ENCODE results near the gene DNAH17.

GRCh38 chr17:78497115-78497540 lies 80.1 kb downstream of the DNAH17 start:
- TF ChIP-seq, protein P1, sequence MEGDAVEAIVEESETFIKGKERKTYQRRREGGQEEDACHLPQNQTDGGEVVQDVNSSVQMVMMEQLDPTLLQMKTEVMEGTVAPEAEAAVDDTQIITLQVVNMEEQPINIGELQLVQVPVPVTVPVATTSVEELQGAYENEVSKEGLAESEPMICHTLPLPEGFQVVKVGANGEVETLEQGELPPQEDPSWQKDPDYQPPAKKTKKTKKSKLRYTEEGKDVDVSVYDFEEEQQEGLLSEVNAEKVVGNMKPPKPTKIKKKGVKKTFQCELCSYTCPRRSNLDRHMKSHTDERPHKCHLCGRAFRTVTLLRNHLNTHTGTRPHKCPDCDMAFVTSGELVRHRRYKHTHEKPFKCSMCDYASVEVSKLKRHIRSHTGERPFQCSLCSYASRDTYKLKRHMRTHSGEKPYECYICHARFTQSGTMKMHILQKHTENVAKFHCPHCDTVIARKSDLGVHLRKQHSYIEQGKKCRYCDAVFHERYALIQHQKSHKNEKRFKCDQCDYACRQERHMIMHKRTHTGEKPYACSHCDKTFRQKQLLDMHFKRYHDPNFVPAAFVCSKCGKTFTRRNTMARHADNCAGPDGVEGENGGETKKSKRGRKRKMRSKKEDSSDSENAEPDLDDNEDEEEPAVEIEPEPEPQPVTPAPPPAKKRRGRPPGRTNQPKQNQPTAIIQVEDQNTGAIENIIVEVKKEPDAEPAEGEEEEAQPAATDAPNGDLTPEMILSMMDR (IDR thresholded peaks at IDR 0.05): peak; percentile 75
- no peak for TF ChIP-seq ZFX (IDR thresholded peaks at IDR 0.05; ENCODE audit: borderline replicate concordance)

Measured in 22Rv1 (cell line).